NT2/D1 (cell line): ENCODE measurements around the gene STK25.

ENCODE experiments used
- SUZ12 ChIP-seq: IDR thresholded peaks from 2 replicates; pipeline ENCODE4 v1.6.1; 2011; ENCODE audit not compliant: insufficient read length, insufficient read depth; ENCODE audit errors: extremely low read depth
- YY1 ChIP-seq: IDR thresholded peaks from 2 replicates; pipeline ENCODE4 v1.6.1; 2011; ENCODE audit not compliant: insufficient read length, insufficient read depth
- ZNF274 ChIP-seq: IDR thresholded peaks from 2 replicates; pipeline ENCODE4 v1.6.1; 2011; ENCODE audit warnings: mild to moderate bottlenecking, low read depth, low read length

- no peak for TF ChIP-seq YY1
- TF ChIP-seq ZNF274: no peak
- TF ChIP-seq SUZ12: no peak
Observed at GRCh38 chr2:241443486-241444223, 64.7 kb downstream of the STK25 start.
